ENCODE results near the gene HNRNPAB. TPM values are rescaled to one million over a fixed set of nuclear protein-coding genes. Genes with fewer than 3 reads are reported as not detected.

Gene HNRNPAB
- total RNA-seq, 1 experiment from 2014 or later, result 547 TPM

GRCh38 chr5:178221282-178221681 lies 16.9 kb downstream of the HNRNPAB start:
- H3K23ac ChIP-seq (ENCODE audit: insufficient read length, low read depth, low read length), result no peak overlapping the region
- H3K4me1 Mint-ChIP-seq, result peaks cover 19 to 20% of the 10 kb centered on the region in 2 experiments
- H2BK5ac ChIP-seq (ENCODE audit: insufficient read length, low read length), result no peak overlapping the region
- H3K9me3 Mint-ChIP-seq, result no peaks in the 10 kb centered on the region
- no peak overlapping the region for H2BK120ac ChIP-seq (ENCODE audit: low read depth, low read length, poor library complexity, severe bottlenecking)
- no peak overlapping the region for H3K27ac ChIP-seq (ENCODE audit: insufficient read length, low read depth, low read length)
- H3K23me2 ChIP-seq (ENCODE audit: insufficient read length, low read depth, low read length, poor library complexity, severe bottlenecking), result no peaks in the 10 kb centered on the region
- peaks cover 23 to 75% (median 55%) of the 10 kb centered on the region in 3 experiments; a peak in 6 of 7 replicates for H3K36me3 Mint-ChIP-seq (ENCODE audit: insufficient read depth in 1 of 3, low read depth in 3 of 3)
- H4K20me1 ChIP-seq (ENCODE audit: control insufficient read depth, insufficient read depth, insufficient read length), result peaks cover 3% of the 10 kb centered on the region
- TF ChIP-seq, protein P1, sequence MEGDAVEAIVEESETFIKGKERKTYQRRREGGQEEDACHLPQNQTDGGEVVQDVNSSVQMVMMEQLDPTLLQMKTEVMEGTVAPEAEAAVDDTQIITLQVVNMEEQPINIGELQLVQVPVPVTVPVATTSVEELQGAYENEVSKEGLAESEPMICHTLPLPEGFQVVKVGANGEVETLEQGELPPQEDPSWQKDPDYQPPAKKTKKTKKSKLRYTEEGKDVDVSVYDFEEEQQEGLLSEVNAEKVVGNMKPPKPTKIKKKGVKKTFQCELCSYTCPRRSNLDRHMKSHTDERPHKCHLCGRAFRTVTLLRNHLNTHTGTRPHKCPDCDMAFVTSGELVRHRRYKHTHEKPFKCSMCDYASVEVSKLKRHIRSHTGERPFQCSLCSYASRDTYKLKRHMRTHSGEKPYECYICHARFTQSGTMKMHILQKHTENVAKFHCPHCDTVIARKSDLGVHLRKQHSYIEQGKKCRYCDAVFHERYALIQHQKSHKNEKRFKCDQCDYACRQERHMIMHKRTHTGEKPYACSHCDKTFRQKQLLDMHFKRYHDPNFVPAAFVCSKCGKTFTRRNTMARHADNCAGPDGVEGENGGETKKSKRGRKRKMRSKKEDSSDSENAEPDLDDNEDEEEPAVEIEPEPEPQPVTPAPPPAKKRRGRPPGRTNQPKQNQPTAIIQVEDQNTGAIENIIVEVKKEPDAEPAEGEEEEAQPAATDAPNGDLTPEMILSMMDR (conservative IDR thresholded peaks at IDR 0.05), result no peak
- peak overlapping the region in 1 of 3 experiments; percentile 14; a peak in 2 of 7 replicates for H3K27ac Mint-ChIP-seq
- H3K4me3 Mint-ChIP-seq, result no peak overlapping the region
- no peak overlapping the region for H2BK20ac ChIP-seq (ENCODE audit: low read depth, low read length, poor library complexity, severe bottlenecking)
- H3K4me1 ChIP-seq (ENCODE audit: insufficient read depth, low read length), result peaks cover 2% of the 10 kb centered on the region; the same call in 1 of the 2 replicates
- no peak overlapping the region for H3T11ph ChIP-seq (ENCODE audit: low read length)
- H4K5ac ChIP-seq (ENCODE audit: insufficient read length, low read depth, low read length), result no peak overlapping the region
- no peaks in the 10 kb centered on the region for H3K9me3 ChIP-seq (ENCODE audit: control insufficient read depth, low read depth, low read length)
- H3K18ac ChIP-seq (ENCODE audit: insufficient read length, low read depth, low read length), result no peak overlapping the region
- H3K56ac ChIP-seq (ENCODE audit: insufficient read length, low read depth, low read length), result no peak overlapping the region
- no peak overlapping the region for H3K4ac ChIP-seq (ENCODE audit: low read depth, low read length)
- DNase-seq, result no peak
- no peak overlapping the region for H3K14ac ChIP-seq (ENCODE audit: insufficient read depth, low read length)
- H2BK12ac ChIP-seq (ENCODE audit: insufficient read length, low read depth, low read length), result no peak overlapping the region
- no peak overlapping the region for H4K91ac ChIP-seq (ENCODE audit: insufficient read length, low read depth, low read length)
- no peaks in the 10 kb centered on the region for H3K27me3 ChIP-seq (ENCODE audit: insufficient read depth, low read length)
- no peak overlapping the region for H2AFZ ChIP-seq (ENCODE audit: low read length)
- H2BK15ac ChIP-seq (ENCODE audit: low read depth, low read length), result no peak overlapping the region
- WGBS (ENCODE audit: extremely low coverage, insufficient read length, low lambda C conversion rate), result no CpG with 5 or more reads among the region's 3 CpGs
- H3K79me1 ChIP-seq (ENCODE audit: insufficient read depth, low read depth, low read length, poor library complexity, severe bottlenecking), result no peaks in the 10 kb centered on the region
- no peak overlapping the region for H4K8ac ChIP-seq (replicated peaks; ENCODE audit: insufficient read length, low read depth, low read length)
- no peaks in the 10 kb centered on the region for H3K27me3 Mint-ChIP-seq (ENCODE audit: low read depth)
- no peak overlapping the region for H3K4me2 ChIP-seq (ENCODE audit: insufficient read depth, insufficient read length, low read length)
- no peaks in the 10 kb centered on the region for H3K79me2 ChIP-seq (ENCODE audit: insufficient read depth, low read length)
- no peak overlapping the region for H2AK5ac ChIP-seq (ENCODE audit: insufficient read length, low read length)
- no peak overlapping the region for H3K9ac ChIP-seq (ENCODE audit: extremely low read depth, insufficient read length, low read length)
